Measurements from ENCODE around the gene LPAR5.

GRCh38 chr12:6639151-6639801 lies 3.5 kb upstream of the LPAR5 start:
- TF ChIP-seq CTCF (IDR thresholded peaks at IDR 0.05) (no peak), POLR2A (IDR thresholded peaks at IDR 0.05) (no peak)
